GM20431 (cell line): ENCODE results near the gene GIMAP6.
"Not testable (repeated sequence)": the region's sequence is repeated elsewhere in the genome, so short reads cannot be mapped to it uniquely, and the experiment has no call there.

Experiments
- in situ Hi-C: fragments of 300-500 bp; cut with MseI, MboI; formaldehyde crosslinking; loops from one replicate; pipeline ENCODE4 v1.15.0; 2020; ENCODE audit warnings: low sequenced_read_pairs; ENCODE audit not compliant: unreplicated experiment

GIMAP6 gene

DNA sequence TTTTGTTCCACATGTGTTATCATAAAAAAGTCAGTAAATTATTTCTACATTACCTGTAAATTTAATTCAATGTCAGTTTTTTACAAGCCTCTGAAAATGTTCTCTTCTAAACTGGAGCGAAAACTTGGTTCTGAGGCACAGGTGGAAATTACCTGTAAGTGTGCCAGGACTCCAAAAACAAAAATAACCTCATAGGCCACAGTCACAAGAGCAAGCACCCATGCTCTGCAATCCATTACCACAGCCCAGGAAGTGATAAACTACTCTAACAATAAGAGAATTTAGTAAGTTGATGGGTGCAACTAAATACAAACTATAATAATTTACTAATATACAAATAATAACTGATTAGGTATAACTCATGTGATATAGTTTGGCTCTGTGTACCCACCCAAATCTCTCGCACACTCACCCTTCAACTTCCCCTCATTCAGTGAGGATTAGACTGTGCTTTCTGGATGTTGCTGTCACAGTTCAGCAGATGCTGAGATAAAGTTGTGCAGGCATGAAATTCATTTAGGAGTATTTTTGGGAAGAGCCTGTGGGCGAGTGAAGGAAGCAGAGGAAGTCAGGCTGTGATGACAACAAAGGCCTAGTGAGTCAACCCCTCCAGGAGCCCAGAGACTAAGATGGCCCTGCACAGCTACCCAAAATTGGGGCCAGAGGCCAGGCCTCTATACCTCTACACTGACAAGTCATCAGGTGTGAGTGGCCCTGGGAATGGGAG, 16.3 kb upstream of the GIMAP6 start:
- in situ Hi-C loops = no loop called here

DNA sequence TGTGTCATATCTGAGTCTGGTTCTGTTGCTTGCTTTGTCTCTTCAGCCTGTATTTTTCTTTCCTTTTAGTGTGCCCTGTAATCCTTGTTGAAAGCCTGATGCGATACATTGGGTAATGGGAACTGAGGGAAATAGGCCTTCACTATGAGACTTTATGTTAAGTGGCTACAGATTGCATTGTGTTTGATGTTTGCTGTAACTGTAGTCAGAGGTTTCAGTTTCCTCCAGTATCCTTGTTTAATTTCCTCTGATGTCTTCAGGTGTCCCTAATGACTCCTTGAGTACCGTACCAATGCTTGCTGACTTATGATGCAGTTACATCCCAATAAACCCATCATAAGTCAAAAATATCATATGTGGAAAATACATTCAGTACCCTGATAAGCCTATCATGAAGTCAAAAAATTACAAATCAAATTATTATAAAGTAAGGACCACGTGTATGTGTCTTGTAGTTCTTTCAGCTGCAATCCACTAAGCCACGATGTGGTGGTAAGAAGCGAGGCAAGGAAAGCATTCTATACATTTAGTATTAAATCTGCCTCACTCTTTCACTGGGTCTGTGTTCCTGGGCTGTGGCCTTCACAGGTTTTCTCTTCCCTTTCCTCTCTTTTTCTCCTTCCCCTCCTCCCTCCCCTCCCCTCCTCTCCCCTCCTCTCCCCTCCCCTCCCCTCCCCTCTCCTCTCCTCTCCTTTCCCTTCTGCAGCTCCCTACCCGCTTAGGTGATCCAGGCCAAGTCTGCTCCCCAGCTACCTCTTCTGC, 13.3 kb upstream of the GIMAP6 start:
- in situ Hi-C loops = no loop called here

DNA sequence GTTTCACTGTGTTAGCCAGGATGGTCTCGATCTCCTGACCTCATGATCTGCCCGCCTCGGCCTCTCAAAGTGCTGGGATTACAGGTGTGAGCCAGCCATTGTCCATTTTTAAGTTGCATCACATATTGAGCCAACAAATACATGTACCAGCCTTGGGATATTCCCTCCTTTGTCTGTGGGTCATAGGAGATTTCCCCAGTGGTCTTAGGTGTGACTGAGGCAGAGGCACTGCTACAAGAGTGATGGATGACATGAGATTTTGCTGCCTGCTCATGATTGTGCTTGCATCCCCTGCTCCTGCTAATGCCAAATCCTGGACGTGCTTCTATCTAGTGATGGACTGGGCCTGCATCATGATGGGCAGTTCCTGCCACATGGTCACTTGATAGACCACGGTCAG, 10.7 kb upstream of the GIMAP6 start:
- in situ Hi-C loops = no loop called here

DNA sequence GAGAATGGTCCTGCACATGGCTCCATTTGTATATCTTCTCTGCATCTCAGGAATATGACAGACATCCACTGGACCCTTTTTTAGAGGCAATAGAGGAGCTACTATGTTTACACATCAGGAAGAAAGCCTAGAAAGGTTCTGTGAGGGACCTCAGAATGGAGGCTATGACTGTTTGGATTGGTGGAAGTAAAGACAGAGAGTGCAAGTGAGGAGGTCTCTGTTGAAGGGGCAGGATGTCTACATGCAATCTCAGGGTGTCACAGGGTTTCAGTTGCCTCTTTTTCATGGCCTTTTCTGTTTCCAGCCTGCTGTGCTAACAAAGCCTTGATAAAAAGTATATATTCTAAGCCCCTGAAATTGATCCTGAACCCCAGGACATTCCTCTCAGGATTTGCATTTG, 9.7 kb upstream of the GIMAP6 start:
- in situ Hi-C loops = no loop called here

DNA sequence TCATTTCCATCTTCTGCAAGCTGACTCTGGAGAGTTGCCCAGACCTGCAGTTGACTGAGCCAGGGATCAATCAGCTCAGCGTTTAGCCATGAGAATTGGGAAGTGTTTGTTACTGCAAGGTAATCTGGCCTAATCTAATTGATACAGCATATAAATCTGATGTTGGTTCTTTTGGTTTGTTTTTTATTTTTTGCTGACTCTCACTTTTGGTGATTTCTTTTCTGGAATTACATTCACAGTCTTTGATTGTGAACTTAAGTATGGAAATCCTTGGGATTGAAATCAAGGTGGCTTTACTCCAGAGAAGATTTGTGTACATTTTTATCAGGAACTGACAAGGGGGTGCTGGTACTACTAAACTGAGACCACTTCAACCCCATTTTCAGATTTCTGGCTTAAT, 1.7 kb upstream of the GIMAP6 start:
- in situ Hi-C loops = no loop called here

DNA sequence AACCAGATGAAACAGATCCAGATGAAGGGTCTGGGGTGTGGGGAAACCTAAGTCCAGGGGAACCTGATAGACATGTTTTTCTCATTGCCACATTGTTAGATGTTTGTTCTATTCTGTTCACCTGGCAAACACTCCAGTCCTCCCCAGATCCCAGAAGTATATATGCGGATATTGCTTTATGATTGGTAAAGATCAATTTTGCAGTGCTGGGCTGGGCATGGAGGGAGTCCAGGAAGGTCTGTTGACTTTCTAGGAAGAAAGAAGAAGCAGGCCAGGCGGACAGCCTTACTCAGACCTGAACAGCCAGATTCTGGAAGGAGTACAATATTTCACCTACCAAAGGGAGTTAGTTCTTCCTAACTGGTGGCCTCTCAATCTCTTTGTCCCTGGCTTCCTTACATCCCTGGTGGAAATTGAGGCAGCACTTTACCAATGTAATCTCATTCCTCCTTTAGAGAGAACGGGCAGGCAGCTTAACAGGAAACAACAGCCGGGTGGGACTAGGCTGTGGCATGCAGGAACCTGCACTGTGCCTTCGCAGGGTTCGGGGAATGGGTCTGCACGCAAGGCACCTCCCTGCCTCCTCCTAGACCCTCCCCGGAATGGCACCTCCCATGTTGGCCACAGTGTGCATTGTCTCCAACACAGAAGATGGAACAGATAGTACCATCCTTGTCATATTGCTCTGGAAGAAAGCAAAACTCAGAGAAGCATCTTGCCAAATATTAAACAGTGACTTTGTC, 930 bp downstream of the GIMAP6 start:
- in situ Hi-C loops = no loop called here

DNA sequence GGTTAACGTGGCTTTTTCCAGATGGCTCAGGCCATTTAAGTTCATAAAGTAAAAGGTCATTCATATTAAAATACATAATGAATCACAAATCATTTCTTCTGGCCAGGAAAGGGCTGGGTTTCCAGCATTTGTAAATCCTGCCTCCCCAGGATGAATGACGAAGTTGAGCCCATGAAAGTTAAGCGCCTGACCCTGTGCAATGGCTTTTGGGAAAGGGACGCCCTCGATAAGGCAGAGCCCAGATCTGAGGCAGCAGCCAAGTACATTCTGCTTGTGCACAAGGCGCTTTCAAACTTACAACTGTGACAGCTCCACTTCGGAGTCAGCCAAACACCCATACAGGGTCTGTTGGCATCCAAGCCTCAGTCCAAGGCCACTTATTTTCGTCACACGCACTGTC, 2.8 kb downstream of the GIMAP6 start:
- in situ Hi-C loops = no loop called here

DNA sequence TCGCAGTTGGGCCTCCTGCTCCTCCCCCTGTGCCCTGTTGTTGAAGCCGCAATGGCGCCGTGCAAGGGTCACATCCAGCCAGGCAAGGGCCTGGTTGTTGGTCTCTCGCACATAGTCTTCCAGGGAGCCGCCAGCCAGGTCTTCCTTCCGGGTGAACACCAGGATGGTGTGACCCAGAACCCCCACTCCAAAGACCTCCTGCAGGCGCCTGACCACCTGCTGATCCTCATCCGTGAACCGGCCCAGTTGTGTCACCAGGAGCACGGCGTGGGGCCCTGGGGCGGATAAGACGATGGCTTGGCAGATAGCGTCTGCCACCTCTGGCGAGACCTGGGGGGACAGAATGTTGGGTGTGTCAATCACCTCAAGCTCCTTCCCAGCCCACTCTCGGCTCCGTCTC, 4.2 kb downstream of the GIMAP6 start:
- in situ Hi-C loops = no loop called here

DNA sequence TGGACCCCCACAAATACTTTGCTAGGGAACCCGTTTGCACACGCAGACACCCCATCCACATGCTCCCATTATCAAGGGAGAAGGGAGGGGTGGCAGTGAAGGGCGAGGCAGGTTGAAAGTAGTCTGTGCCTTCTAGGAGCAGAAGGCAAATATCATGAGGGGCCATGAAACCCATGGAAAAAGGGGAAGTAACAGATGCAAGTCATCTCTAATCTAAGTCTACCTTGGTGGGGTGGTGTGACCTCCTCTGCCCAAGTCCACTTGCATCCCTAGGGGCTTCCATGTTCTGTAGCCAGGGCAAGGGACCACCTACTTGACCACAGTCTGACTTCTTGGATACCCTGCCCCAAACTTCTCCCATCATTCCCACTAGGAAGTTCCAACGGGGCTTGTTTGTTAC, 5.5 kb downstream of the GIMAP6 start:
- in situ Hi-C loops = no loop called here

DNA sequence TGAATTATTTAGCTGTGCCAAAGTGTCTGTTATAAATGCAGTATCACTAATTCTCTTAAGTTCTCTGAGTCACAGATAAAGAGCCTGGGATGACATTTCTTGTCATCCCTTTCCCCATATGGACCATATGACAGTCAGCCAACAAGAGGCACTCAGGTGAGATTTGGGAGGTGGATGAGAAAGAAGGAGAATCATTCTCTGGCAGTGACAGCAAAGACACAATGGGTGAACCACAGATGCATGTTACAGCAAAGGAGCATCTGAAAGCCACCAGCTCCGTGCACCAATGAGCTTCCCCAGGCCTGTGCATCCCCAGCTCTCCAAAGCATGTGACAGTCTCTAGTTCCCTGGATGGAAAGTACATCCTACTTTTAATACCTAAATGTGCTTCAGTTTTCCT, 10.8 kb downstream of the GIMAP6 start:
- in situ Hi-C loops = no loop called here

DNA sequence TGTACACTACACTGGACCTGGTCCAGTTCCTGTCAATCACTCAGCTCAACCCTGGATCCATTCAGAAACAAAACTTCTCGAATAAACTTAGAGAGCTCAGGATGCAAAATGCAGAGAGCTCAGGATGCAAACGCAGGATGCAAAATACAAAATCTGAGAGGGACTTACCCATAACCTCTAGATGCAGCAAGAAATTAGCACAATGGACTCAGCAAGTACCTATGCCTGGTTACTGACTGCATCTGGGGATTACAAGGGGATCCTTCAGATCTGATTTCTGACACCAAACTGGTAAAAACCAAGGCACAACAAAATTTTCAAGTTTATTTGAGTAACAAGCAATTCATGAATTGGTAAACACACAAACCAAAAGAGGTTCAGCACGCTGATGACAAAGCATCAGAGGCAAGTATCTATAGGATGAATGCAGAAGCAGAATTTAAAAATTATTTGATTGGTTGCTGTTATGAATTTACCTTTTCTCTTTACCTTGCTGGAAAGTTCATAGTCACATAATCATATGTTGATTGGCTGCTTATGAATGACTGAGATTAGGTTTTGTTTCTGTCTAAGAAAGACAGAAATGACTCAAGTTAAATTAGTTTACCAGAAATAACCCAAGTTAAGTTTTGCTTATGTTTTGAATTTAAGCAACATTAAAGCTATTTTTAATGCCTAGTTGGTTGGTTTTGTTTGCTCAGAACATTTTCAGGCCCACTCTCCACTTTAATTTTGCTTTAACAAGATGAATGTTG, 11.4 kb downstream of the GIMAP6 start:
- in situ Hi-C loops = no loop called here

DNA sequence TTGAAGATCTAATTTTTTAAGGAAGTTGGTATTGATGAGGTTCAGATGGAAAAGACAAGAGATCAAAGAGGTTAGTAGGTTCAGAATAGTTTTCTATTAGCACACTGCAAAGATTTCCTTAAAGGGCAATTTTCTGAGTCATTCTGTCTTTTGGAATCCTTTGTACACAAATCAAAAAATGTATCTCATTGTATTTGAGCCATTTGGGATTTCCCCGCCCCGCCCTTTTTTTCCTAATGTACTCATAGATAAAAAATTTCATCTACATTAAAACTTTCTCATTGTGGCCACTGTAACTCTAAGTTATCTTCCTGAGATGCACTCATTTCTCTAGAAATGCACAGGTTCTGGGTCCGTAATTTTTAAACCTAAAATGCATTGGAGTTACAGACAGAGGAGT, 12.1 kb downstream of the GIMAP6 start:
- in situ Hi-C loops = no loop called here

DNA sequence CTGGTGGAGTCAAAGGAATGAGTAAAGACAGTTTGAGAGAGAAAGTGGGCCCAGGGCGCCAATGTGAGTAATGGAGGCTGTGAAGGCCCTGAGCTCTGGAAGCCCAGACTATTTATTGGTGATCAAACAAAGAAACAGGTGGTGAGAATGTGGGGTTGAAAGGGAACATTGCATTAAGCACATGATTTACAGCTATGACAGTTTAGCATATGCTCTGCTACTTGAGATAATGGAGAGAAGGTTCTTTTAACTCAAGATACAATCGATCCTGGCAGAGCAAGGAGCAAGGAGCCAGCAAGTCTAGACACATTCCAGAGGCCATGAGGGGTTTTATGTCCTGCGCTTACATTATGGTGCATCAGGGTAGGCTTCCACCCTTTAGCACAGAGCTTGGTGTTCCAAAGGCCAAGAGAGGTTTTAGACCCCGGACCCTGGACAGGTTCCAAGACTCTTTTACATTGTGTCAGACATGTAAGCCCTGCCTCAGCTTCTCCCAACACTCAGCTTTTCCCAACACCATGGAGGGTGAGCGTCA, 16.9 kb downstream of the GIMAP6 start:
- in situ Hi-C loops = not testable (repeated sequence)

DNA sequence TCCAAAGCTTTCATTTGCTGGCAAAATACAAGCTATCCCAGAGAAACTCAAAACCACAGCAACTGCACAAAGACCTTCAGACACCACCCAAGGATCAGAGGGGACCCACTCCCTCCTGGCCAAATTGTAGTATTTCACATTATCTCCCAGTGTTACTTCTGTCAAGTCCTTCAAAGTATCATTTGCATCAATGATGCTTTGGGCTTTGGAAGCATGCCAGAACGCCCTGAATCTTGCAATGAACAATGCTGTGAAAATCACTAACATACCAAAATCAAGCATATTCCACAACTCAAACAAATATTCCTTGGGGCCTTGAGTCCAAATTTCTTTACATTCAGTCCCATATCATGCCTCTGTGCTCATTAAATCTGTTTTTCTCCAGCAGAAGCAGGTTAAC, 17.8 kb downstream of the GIMAP6 start:
- in situ Hi-C loops = not testable (repeated sequence)

DNA sequence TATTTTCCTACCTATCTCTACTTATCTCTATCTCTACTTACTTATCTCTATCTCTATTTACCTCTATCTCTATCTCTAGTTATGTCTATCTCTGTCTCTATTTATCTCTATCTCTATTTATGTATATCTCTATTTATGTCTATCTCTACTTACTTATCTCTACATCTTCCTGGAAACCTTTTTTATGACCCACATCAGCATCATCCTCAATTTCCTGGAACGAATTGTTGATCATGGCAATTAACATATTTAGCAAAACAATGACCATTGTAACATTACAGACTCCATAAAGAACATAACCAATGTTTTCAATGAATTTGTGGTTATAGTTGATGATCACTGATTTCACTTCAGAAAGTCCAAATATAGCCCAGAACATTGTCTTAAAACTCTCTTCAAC, 18.3 kb downstream of the GIMAP6 start:
- in situ Hi-C loops = no loop called here

DNA sequence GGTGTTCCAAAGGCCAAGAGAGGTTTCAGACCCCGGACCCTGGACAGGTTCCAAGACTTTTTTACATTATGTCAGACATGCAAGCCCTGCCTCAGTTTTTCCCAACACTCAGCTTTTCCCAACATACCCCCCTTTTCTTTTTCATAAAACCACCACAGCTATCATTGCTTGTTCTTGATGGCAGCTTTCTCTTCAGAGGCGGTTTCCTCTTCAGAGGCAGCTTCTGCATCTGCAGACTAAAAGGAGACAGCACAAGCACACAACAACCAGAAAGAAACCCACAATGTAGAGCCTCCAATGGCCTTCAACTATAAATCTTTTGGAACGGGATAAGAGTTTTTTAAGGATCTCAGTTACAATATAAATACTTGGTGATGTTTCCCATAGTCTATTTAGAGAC, 19.3 kb downstream of the GIMAP6 start:
- in situ Hi-C loops = no loop called here

DNA sequence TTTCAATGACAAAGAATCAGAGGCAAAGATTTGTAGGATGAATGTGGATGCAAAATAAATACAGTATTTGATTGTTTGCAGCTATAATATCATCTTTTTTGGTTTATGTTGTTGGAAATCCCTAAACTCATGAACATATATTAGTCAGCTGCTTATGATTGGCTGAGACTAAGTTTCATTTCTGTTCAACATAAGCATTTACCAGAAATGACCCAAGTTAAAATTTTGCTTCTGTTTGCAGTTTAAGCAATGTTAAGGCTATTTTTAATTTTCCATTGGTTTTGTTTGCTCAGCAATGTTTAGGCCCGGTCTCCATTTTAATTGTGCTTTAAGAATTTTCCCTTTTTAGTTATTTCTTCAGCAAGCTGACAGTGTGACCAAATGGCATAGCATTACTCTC, 22.0 kb downstream of the GIMAP6 start:
- in situ Hi-C loops = no loop called here

DNA sequence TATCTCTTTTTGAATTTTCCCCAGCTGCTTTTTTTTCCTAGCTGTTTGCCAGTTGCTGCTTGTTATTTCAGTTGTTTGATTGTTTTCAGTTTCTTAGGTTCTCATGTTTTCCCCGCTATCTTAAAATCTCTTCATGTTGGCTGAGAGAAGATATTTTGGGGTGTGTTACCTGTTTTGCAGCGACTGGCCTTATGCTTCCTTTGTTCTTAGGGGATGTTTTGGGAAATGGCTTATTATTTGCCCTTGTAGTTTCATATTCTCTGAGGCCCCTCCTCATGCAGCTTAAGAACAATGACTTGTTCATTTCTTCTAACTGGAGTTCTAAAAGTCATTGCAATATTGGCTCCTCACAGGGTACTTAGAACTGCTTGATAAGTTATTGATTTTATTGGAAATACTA, 28.6 kb downstream of the GIMAP6 start:
- in situ Hi-C loops = not testable (repeated sequence)

DNA sequence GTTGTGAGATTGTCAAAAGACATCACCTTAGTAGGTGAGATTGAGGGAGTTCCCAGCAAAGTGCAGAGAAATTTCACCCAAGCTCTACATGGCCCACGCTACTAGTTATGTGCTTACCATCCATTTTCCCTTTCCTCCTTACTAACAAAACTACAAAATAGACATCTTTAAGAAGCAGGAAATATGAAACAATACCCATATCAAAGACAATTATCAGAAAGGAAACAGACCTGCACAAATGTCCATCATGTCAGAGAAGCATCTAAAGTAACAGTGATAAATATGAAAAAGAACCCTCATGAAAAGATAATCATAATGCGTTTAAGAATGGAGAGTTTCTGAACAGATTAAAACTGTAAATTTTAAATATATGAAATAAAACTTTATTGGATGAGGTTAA, 36.8 kb downstream of the GIMAP6 start:
- in situ Hi-C loops = no loop called here

DNA sequence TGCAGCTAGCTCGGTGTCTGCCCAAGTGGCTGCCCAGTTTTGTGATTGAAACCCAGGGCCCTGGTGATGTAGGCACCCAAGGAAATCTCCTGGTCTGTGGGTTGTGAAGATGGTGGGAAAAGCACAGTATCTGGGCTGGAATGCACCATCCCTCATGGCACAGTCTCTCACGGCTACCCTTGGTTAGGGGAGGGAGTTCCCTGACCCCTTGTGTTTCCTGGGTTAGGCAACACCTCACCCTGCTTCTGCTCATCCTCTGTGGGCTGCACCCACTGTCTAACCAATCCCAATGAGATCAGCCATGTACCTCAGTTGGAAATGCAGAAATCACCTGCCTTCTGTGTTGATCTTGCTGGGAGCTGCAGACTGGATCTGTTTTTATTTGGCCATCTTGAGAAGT, 37.4 kb downstream of the GIMAP6 start:
- in situ Hi-C loops = no loop called here
